H1 (cell line): ENCODE measurements around the gene CD1D. TPM values are rescaled to one million over a fixed set of nuclear protein-coding genes. Genes with fewer than 3 reads are reported as not detected.

Experiments
- ASH2L ChIP-seq: fragments of 200-600, 300-600 bp; sonication (generic); IDR thresholded peaks from one replicate; pipeline ENCODE4 v1.7.1; 2017; ENCODE audit warnings: low read length
- BRCA1 ChIP-seq: IDR thresholded peaks from 2 replicates; pipeline ENCODE4 v1.6.1; 2012; ENCODE audit warnings: low read depth, low read length, improper control_type of control experiment
- GTF2F1 ChIP-seq: IDR thresholded peaks from 2 replicates; pipeline ENCODE4 v1.6.1; 2012; ENCODE audit warnings: low read depth, low read length, improper control_type of control experiment, borderline replicate concordance
- JUN ChIP-seq: IDR thresholded peaks from 2 replicates; pipeline ENCODE4 v1.6.1; 2011; ENCODE audit warnings: low read depth, mild to moderate bottlenecking, improper control_type of control experiment, low read length
- MAFK ChIP-seq: IDR thresholded peaks from 2 replicates; pipeline ENCODE4 v1.6.1; 2012; ENCODE audit warnings: low read depth, mild to moderate bottlenecking, improper control_type of control experiment, low read length
- PHF8 ChIP-seq: fragments of 200-600 bp; sonication (generic); conservative IDR thresholded peaks from 2 replicates; pipeline ENCODE4 v1.7.1; 2012; ENCODE audit warnings: low read depth, mild to moderate bottlenecking, inconsistent platforms, low read length, moderate library complexity
- SIN3A ChIP-seq, 2 experiments: IDR thresholded peaks in 1 of 2; conservative IDR thresholded peaks in 1 of 2; 2 replicates each; pipeline ENCODE4 v1.6.1; 2011 to 2012; ENCODE audit warnings: low read length in 2 of 2, improper control_type of control experiment in 1 of 2, low read depth in 1 of 2, mild to moderate bottlenecking in 1 of 2
- SP2 ChIP-seq: IDR thresholded peaks from 2 replicates; pipeline ENCODE4 v1.6.1; 2012; ENCODE audit warnings: mild to moderate bottlenecking, low read length, inconsistent platforms
- ZNF274 ChIP-seq: IDR thresholded peaks from 2 replicates; pipeline ENCODE4 v1.7.0; 2012; ENCODE audit warnings: low read length, borderline replicate concordance; ENCODE audit errors: extremely low read depth
- polyA plus RNA-seq, 7 experiments: library from polyadenylated mRNA; depleted of rRNA in 3 of 7; stranded (reverse) in 5 of 7; unstranded in 2 of 7; fragments of >200 nt in 5 of 7; fragments of 200-250 nt in 2 of 7; gene quantifications; 1 replicate in 5 of 7; 2 replicates in 1 of 7; 4 replicates in 1 of 7; pipeline versions ENCODE4 v1.2.1 to v1.2.3, GENCODE V29; 2011 to 2013; ENCODE audit warnings: missing spikeins in 2 of 7, mixed read lengths in 2 of 7
- total RNA-seq: library from RNA; stranded (reverse); fragmentation: NEBNext Ultra II Directional; extraction: Animal tissue kit (Norgen Biotek cat#: 25700); gene quantifications from 2 replicates; pipeline ENCODE4 v1.2.1, GENCODE V29; 2021
- TF ChIP-seq, protein P1 (sequence below): fragments of 300-600 bp; sonication (generic); IDR thresholded peaks from 2 replicates; pipeline ENCODE4 v1.7.1; 2012; ENCODE audit warnings: low read length, moderate library complexity, mild to moderate bottlenecking, inconsistent platforms; ENCODE audit not compliant: insufficient replicate concordance
- TF ChIP-seq, protein P2 (sequence below): IDR thresholded peaks from 2 replicates; pipeline ENCODE4 v1.6.1; 2011; ENCODE audit warnings: low read depth, mild to moderate bottlenecking, low read length; ENCODE audit not compliant: insufficient read depth

CD1D gene
- total and polyA plus RNA-seq, 2 of the 8 experiments (the other 6 are each of a cell fraction or from before 2014, with no cell fraction given), result 1.1 to 1.6 TPM

DNA sequence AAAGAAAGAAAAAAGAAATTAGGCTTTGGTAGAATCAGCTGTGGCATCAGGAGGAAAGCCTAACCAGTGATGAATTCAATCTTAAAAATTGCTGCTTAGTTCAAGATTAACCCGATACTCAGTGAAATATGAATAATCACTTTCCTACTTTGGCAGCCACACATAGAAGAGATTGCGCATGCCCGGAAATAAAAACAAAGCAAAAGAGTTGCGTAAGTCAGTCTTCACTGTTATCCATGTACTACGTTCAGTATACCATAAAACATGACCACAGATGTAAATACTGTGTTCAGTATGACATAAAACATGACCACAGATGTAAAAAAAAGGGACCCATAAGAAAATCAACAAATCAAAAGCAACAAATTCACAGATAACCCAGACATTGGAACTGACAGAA is 19.2 kb downstream of the CD1D start (continued):
- TF ChIP-seq, protein P1, sequence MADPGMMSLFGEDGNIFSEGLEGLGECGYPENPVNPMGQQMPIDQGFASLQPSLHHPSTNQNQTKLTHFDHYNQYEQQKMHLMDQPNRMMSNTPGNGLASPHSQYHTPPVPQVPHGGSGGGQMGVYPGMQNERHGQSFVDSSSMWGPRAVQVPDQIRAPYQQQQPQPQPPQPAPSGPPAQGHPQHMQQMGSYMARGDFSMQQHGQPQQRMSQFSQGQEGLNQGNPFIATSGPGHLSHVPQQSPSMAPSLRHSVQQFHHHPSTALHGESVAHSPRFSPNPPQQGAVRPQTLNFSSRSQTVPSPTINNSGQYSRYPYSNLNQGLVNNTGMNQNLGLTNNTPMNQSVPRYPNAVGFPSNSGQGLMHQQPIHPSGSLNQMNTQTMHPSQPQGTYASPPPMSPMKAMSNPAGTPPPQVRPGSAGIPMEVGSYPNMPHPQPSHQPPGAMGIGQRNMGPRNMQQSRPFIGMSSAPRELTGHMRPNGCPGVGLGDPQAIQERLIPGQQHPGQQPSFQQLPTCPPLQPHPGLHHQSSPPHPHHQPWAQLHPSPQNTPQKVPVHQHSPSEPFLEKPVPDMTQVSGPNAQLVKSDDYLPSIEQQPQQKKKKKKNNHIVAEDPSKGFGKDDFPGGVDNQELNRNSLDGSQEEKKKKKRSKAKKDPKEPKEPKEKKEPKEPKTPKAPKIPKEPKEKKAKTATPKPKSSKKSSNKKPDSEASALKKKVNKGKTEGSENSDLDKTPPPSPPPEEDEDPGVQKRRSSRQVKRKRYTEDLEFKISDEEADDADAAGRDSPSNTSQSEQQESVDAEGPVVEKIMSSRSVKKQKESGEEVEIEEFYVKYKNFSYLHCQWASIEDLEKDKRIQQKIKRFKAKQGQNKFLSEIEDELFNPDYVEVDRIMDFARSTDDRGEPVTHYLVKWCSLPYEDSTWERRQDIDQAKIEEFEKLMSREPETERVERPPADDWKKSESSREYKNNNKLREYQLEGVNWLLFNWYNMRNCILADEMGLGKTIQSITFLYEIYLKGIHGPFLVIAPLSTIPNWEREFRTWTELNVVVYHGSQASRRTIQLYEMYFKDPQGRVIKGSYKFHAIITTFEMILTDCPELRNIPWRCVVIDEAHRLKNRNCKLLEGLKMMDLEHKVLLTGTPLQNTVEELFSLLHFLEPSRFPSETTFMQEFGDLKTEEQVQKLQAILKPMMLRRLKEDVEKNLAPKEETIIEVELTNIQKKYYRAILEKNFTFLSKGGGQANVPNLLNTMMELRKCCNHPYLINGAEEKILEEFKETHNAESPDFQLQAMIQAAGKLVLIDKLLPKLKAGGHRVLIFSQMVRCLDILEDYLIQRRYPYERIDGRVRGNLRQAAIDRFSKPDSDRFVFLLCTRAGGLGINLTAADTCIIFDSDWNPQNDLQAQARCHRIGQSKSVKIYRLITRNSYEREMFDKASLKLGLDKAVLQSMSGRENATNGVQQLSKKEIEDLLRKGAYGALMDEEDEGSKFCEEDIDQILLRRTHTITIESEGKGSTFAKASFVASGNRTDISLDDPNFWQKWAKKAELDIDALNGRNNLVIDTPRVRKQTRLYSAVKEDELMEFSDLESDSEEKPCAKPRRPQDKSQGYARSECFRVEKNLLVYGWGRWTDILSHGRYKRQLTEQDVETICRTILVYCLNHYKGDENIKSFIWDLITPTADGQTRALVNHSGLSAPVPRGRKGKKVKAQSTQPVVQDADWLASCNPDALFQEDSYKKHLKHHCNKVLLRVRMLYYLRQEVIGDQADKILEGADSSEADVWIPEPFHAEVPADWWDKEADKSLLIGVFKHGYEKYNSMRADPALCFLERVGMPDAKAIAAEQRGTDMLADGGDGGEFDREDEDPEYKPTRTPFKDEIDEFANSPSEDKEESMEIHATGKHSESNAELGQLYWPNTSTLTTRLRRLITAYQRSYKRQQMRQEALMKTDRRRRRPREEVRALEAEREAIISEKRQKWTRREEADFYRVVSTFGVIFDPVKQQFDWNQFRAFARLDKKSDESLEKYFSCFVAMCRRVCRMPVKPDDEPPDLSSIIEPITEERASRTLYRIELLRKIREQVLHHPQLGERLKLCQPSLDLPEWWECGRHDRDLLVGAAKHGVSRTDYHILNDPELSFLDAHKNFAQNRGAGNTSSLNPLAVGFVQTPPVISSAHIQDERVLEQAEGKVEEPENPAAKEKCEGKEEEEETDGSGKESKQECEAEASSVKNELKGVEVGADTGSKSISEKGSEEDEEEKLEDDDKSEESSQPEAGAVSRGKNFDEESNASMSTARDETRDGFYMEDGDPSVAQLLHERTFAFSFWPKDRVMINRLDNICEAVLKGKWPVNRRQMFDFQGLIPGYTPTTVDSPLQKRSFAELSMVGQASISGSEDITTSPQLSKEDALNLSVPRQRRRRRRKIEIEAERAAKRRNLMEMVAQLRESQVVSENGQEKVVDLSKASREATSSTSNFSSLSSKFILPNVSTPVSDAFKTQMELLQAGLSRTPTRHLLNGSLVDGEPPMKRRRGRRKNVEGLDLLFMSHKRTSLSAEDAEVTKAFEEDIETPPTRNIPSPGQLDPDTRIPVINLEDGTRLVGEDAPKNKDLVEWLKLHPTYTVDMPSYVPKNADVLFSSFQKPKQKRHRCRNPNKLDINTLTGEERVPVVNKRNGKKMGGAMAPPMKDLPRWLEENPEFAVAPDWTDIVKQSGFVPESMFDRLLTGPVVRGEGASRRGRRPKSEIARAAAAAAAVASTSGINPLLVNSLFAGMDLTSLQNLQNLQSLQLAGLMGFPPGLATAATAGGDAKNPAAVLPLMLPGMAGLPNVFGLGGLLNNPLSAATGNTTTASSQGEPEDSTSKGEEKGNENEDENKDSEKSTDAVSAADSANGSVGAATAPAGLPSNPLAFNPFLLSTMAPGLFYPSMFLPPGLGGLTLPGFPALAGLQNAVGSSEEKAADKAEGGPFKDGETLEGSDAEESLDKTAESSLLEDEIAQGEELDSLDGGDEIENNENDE, result no peak
- TF ChIP-seq, protein P2, sequence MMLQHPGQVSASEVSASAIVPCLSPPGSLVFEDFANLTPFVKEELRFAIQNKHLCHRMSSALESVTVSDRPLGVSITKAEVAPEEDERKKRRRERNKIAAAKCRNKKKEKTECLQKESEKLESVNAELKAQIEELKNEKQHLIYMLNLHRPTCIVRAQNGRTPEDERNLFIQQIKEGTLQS, result no peak
- no peak for TF ChIP-seq ZNF274
- TF ChIP-seq MAFK, result no peak
- TF ChIP-seq BRCA1, result no peak
- no peak for TF ChIP-seq PHF8
- TF ChIP-seq SIN3A (conservative IDR thresholded peaks at IDR 0.05 in 1 of 2, IDR thresholded peaks at IDR 0.05 in 1 of 2; ENCODE audit: low read depth in 1 of 2, low read length in 2 of 2), result no peak
- TF ChIP-seq ASH2L, result no peak
- no peak for TF ChIP-seq SP2
- no peak for TF ChIP-seq JUN
- no peak for TF ChIP-seq GTF2F1
